Rectal smooth muscle tissue (tissue), 1 donor: ENCODE measurements around the gene SPATS2L.
A peak's percentile ranks its signal among the peaks of the same experiment; 100 is the strongest.

Experiments used
- H3K27ac ChIP-seq: one replicate; pipeline ENCODE4 v1.7.0; 2013; ENCODE audit warnings: low read depth, low read length, inconsistent platforms
- H3K27me3 ChIP-seq: one replicate; pipeline ENCODE4 v1.7.0; 2013; ENCODE audit warnings: low read length; ENCODE audit not compliant: control insufficient read depth, insufficient read depth
- H3K36me3 ChIP-seq: one replicate; pipeline ENCODE4 v1.7.0; 2013; ENCODE audit warnings: low read length; ENCODE audit not compliant: control insufficient read depth, insufficient read depth
- H3K4me1 ChIP-seq: one replicate; pipeline ENCODE4 v1.7.0; 2013; ENCODE audit warnings: low read length; ENCODE audit not compliant: control insufficient read depth, insufficient read depth
- H3K4me3 ChIP-seq: one replicate; pipeline ENCODE4 v1.7.0; 2013; ENCODE audit warnings: low read length
- H3K9ac ChIP-seq: one replicate; pipeline ENCODE4 v1.7.0; 2013; ENCODE audit warnings: low read length

Gene SPATS2L

DNA sequence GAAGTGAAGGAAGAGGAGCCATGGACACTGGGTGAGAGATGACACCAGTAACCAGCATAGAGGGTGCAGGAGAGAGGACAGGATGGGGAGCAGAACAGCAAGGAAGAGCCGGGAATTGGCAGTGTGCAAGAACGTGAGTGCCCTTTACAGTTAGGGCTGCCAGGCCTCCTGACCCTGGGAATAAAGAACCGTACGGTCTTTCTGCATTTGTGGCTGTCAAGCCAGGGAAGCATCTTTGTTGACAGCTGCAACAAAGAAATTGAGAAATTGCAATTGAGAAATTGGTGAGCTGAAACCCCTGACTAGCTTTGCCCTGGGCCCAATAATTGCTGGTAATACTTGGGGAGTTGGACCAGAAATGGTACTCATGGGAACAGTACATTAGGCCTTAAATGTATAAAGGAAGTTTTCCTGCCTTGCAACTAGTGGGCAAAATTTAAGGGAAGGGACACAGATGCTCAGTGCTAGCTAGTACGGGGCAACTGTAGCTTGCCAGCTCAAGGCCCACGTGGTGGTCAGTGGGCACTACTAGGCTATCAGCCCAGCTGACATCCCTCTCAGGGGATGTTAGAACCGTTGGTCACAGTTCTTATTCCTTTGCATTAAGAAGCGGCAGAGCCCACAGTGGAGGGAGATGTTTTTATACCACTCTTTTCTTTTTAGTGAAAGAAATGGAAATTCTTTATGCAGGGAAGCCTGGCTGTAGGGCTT, 146.8 kb downstream of the SPATS2L start:
- no peaks in the 10 kb centered on the region for H3K36me3 ChIP-seq
- H3K27me3 ChIP-seq = no peaks in the 10 kb centered on the region
- H3K27ac ChIP-seq = no peak overlapping the region
- H3K4me1 ChIP-seq = peaks cover 11% of the 10 kb centered on the region
- no peak overlapping the region for H3K4me3 ChIP-seq
- no peak overlapping the region for H3K9ac ChIP-seq

DNA sequence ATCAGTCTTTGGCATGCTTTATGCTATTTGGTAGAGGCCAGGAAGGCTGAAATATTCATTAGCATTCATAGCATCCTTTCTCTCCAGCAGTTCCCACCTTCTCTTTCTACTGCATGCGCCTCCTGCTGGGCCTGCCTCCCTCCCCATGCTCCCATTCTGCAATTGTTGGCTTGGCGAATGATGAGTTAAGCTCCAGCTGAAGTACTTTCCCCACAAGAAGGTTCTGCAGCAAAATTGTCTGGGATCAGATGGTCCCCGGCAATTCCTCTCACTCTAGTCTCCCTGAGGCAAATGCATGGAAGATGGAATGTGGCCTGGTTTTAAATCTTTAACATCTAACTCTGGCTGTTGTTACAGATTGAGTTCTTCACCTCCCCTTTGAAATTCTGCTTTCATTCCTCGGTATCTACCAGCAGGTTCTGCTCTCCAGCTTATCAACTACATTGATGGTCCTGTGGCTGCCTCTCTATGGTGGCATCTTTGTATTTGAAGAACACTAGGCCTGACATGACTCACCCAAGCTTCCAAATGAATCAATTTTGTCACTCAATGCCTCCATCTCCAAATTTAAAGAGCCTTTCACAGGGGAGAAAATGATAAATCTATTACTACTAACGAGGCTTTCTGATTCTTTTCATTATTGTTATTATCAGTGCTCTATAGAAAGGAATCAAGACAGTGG, 147.5 kb downstream of the SPATS2L start:
- Histone ChIP-seq H3K36me3 (no peaks in the 10 kb centered on the region), H3K27ac (no peak overlapping the region), H3K4me3 (no peak overlapping the region), H3K27me3 (no peaks in the 10 kb centered on the region), H3K9ac (no peak overlapping the region), H3K4me1 (peaks cover 11% of the 10 kb centered on the region)

DNA sequence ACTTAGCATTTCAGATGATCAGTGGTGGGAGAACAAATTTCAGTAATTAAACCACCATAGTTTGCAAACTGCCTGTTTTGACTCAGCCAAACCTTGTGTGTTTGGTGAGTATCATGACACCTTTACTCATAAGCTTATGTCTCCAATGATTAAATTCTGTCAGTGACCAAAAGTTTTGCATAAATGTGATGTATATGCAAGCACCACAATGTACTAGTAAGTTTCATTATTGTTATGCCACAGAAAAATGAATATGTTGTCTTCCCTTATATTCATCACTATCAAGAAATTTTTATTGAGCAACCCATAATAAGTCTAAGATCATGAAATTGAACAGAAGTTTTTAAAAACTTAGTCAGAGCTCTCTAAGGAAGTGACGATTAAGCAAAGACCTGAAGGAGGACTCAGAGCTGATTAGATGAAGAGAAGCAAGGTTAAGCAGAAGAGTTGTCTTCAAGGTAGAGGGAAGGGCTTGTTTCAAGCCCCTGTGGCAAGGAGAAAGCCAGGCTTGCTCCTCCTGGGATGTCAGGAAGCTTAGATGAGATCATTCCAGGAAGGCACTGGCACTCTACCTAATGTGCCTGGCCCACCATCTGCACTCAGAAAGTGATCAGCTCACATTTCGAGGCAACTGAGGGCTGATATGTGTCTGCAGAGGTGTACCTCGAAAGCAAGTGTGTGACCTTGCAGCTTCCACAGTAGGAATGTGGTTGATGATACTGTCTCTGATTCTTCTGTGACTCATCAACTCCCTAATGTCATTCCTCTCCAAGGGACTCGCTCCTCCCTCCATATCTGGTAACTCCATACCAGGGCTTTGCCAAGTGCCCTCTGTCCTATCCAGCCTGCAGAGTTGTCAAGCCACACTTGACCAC, 148.7 kb downstream of the SPATS2L start:
- H3K27me3 ChIP-seq = no peaks in the 10 kb centered on the region
- H3K27ac ChIP-seq = no peak overlapping the region
- peaks cover 5% of the 10 kb centered on the region for H3K4me1 ChIP-seq
- no peak overlapping the region for H3K9ac ChIP-seq
- no peaks in the 10 kb centered on the region for H3K36me3 ChIP-seq
- no peak overlapping the region for H3K4me3 ChIP-seq

DNA sequence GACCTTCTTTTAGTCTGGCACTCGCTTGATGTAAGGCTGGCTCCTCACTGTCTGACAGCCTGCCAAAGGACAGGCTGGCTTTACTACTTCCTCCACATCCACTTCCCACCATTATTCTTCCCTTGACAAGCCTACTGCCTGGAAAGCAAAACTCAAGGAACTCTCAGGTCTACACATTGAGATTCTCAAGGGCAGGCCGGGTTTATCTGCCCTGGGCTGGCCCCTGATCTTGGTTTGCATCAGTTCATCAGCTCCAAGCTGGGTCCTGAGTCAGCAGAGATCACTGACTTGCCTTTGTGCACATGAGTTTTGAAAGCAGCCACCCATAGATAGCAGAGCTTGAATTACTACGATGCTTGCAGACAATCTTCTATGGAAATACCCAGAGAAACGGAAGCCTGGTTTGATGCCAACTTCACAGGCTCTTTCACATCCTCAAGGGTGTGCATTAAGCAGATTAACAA, 149.5 kb downstream of the SPATS2L start:
- no peak overlapping the region for H3K27ac ChIP-seq

DNA sequence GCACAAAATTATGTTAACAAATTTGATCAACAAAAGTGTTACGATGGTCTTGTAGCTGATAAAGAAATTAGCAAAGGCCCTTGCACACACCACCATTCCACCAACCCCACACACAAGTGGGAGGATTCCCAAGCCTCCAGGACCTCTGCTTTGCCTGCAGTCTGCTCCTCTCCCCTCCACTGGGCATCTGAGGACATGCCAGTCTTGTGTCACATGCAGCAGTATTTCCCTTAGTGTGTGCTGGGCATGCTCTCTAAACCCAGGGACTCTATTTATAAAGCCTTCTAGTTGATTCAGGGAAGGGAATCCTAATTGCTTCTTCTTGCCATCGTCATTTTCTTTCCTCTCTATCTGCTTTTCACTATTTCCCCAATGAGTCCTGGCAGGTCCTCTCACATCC, 150.1 kb downstream of the SPATS2L start:
- Histone ChIP-seq H3K36me3 (no peaks in the 10 kb centered on the region), H3K9ac (no peak overlapping the region), H3K27me3 (no peaks in the 10 kb centered on the region), H3K27ac (no peak overlapping the region), H3K4me1 (peaks cover 5% of the 10 kb centered on the region), H3K4me3 (no peak overlapping the region)

More for the DNA sequence above, 149.5 kb downstream of the SPATS2L start:
- Histone ChIP-seq H3K4me3 (no peak overlapping the region), H3K9ac (no peak overlapping the region), H3K36me3 (no peaks in the 10 kb centered on the region), H3K27me3 (no peaks in the 10 kb centered on the region), H3K4me1 (peaks cover 5% of the 10 kb centered on the region)

DNA sequence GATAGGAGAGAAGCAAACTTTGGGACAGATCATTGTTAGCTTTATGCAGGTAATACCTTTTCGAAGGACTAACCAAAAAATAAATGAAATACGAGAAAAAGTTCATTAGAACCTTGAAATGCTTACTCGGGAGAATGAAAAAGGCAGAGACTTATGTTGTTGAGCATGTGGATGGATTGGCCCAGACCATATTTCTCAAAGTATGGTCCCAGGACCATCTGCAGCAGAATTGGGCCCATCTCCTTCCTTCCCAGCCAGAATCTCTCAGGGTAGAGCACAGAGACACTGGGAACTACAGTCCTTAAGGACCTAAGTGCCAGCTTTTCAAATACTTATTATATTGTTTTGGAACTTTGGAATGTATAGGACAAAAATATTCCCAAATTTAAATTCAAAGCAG, 152.6 kb downstream of the SPATS2L start:
- Histone ChIP-seq H3K4me3 (no peak overlapping the region), H3K36me3 (no peaks in the 10 kb centered on the region)

DNA sequence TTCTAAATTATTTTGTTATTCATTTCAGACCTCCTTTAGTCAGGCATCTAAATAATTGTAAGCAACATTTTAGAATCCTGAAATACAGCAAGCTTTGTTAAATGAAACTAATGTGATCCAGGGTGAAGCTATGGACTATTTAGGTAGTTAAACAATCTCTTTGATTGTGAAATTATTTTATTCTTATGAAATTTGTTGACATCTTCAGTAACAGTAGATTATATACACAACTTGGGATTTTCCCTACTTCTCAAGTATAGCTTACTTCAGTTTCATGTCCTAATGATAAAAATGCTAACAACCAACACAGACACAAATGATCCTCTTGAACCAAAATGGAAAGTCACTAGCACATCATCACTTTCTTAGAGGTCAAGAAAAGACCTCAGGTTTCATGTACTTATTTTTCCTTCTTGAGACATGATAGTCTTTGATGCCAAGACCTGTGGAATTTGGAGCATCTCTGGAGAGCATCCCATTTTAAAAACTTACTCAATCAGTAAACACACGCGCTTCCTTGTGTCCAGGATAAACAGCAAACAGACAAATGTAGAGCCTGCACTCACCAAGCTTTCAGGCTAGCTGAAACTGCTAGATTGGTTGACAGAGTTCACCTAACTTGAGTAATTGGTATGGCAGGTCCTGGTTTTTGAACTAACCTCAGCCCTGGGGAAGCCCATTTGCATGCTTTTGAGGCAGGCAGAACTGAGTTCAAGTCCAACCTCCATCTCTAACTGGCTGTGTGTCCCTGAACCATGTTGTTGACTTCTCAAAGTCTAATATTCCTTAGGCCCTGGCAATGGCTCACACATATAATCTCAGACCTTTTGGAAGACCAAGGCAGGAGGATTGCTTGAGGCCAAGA, 155.6 kb downstream of the SPATS2L start:
- H3K9ac ChIP-seq = no peak overlapping the region
- no peak overlapping the region for H3K27ac ChIP-seq
- no peak overlapping the region for H3K4me3 ChIP-seq
- H3K4me1 ChIP-seq = no peaks in the 10 kb centered on the region
- no peaks in the 10 kb centered on the region for H3K36me3 ChIP-seq
- no peaks in the 10 kb centered on the region for H3K27me3 ChIP-seq

More for the DNA sequence above, 152.6 kb downstream of the SPATS2L start:
- Histone ChIP-seq H3K27ac (no peak overlapping the region), H3K4me1 (peaks cover 5% of the 10 kb centered on the region), H3K27me3 (no peaks in the 10 kb centered on the region), H3K9ac (no peak overlapping the region)

DNA sequence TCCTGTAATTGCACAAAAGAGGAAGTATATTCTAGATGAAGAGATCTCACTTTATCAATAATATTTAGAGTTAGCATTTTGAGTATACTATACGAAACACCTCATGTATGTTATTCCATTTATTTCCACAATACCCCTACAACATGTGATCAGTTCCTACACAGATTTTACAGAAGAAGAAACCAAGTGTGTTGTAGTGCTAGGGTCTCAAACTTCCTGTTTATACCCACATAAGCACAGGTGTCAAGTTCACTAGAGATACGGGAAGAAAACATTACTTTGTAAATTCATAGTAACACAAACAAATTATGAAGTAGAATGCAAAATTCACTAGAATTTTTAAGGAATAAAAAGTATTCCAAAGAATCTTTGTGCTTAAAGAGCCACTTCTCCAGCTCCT, 157.0 kb downstream of the SPATS2L start:
- Histone ChIP-seq H3K4me3 (no peak overlapping the region), H3K36me3 (peaks cover 3% of the 10 kb centered on the region), H3K27me3 (no peaks in the 10 kb centered on the region), H3K4me1 (peaks cover 9% of the 10 kb centered on the region), H3K27ac (no peak overlapping the region), H3K9ac (no peak overlapping the region)

DNA sequence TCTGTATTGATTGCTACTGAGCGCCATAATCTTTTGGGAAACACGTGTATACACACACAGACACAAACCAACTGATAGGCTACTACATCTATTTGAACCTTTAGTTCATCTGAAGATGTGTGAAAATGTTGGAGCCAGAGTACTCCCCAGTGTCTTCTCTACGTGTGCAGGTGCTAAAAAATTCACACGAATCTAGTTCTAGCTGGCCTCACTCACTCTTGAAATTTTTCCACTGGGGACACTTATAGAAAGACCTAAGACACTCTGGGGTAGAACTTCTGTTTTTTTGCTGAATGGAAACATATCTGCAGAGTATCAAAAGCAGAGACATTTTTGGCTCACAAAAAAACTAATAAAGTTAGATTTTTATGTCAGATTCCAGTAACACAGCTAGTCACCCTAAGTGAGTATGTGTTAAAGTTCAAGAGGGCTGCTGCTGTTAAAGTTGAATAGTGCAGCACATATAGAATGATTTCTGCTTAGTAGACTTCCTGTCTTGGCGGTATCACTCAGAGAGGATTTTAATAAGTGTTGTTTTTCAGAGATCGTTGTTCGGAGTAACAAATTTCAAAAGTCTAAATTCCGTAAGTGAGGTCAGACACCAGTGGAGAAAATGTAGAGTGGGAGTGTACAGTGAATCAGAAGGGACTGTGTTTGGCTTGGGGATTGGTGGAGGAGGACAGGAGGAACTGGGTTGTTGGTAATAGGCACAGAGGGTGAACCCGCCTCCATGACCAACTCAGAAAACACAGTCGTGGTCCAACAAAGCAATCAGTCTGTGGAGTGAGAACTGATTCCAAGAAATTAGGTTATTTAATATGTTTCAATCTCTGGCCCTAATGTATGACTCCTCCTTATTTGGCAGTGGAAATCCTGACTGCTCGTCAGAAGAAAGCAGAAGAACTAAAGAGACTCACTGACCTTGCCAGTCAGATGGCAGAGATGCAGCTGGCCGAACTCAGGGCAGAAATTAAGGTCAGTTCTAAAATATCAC, 160.2 kb downstream of the SPATS2L start:
- peak overlapping the region; percentile 64 for H3K27ac ChIP-seq
- H3K27me3 ChIP-seq = no peaks in the 10 kb centered on the region
- no peak overlapping the region for H3K4me3 ChIP-seq
- H3K9ac ChIP-seq = no peak overlapping the region
- peaks cover 22% of the 10 kb centered on the region for H3K4me1 ChIP-seq
- peaks cover 5% of the 10 kb centered on the region for H3K36me3 ChIP-seq

DNA sequence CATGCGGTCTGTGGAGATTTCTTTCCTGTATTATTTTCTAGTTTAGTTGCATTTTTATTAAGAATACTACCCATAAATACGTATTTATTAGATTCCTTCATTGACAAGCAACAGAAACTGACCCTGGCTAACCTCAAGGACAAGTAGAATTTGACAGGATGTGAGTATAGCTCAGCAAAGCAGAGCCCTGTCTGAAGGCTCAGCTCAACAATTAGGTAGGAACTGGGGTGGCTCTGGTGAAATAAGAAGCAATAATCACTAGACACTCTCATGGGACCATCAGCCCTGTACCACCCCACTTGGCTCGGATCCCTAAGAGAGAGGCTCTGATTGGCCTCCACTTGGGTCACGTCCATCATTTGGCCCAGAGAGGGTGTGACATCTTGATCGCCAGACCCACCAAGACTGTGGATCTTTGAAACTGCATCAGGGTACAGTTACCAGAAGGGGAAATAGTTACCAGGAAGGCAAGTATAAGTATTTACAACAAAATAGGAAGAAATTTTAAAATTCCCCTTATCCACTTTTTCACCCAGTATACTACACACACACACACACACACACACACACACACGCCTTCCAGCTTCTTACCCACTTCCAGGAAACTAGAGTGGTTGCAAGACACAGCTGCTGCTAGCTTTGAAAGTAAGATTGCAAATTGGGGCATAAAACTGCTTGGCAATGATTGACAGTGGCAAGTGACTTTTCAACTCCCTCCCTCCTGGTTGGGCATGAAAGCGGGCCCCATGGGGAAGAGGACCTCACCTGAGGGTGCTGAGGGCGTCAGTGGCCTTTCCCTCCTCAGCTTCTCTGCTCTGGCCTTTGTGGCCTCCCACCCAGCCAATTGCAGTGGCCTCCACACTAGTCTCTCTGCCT, 161.6 kb downstream of the SPATS2L start:
- Histone ChIP-seq H3K27me3 (no peaks in the 10 kb centered on the region), H3K4me3 (no peak overlapping the region), H3K9ac (no peak overlapping the region), H3K36me3 (peaks cover 8% of the 10 kb centered on the region), H3K27ac (peak overlapping the region; percentile 64), H3K4me1 (peaks cover 22% of the 10 kb centered on the region)
